Subcutaneous adipose tissue (tissue), 4 donors: Measurements from ENCODE around the gene LUZP1. TPM values are rescaled to one million over a fixed set of nuclear protein-coding genes. Genes with fewer than 3 reads are reported as not detected.

Experiments used
- total RNA-seq, 4 donors: library from RNA; depleted of rRNA; stranded (reverse); fragments of >200 nt; gene quantifications; one replicate each; pipeline ENCODE4 v1.1.0, GENCODE V29; 2016
- TF ChIP-seq, protein P1 (sequence below): fragments of 450-650 bp; IDR thresholded peaks from one replicate; pipeline ENCODE4 v1.5.1; 2016; ENCODE audit warnings: low read depth, mild to moderate bottlenecking, control low read depth, antibody characterized with exemption, moderate library complexity

The LUZP1 gene
- total RNA-seq, 4 donors from 2014 or later: 23.3 to 30.3 (median 24.7) TPM

DNA sequence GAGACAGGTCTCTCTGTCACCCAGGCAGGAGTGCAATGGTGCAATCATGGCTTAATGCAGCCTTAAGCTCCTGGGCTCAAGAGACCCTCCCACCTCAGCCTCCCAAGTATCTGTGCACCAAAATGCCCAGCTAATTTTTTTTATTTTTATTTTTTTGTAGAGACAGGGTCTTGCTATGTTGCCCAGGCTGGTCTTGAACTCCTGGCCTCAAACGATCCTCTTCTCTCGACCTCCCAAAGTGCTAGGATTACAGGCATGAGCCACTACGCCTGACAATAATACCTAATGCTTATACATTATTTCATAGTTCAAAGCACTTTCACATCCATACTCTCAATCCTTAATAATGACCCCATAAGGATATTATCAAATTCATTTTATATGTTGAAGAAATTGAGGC is 48.3 kb downstream of the LUZP1 start:
- TF ChIP-seq, protein P1, sequence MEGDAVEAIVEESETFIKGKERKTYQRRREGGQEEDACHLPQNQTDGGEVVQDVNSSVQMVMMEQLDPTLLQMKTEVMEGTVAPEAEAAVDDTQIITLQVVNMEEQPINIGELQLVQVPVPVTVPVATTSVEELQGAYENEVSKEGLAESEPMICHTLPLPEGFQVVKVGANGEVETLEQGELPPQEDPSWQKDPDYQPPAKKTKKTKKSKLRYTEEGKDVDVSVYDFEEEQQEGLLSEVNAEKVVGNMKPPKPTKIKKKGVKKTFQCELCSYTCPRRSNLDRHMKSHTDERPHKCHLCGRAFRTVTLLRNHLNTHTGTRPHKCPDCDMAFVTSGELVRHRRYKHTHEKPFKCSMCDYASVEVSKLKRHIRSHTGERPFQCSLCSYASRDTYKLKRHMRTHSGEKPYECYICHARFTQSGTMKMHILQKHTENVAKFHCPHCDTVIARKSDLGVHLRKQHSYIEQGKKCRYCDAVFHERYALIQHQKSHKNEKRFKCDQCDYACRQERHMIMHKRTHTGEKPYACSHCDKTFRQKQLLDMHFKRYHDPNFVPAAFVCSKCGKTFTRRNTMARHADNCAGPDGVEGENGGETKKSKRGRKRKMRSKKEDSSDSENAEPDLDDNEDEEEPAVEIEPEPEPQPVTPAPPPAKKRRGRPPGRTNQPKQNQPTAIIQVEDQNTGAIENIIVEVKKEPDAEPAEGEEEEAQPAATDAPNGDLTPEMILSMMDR: no peak

DNA sequence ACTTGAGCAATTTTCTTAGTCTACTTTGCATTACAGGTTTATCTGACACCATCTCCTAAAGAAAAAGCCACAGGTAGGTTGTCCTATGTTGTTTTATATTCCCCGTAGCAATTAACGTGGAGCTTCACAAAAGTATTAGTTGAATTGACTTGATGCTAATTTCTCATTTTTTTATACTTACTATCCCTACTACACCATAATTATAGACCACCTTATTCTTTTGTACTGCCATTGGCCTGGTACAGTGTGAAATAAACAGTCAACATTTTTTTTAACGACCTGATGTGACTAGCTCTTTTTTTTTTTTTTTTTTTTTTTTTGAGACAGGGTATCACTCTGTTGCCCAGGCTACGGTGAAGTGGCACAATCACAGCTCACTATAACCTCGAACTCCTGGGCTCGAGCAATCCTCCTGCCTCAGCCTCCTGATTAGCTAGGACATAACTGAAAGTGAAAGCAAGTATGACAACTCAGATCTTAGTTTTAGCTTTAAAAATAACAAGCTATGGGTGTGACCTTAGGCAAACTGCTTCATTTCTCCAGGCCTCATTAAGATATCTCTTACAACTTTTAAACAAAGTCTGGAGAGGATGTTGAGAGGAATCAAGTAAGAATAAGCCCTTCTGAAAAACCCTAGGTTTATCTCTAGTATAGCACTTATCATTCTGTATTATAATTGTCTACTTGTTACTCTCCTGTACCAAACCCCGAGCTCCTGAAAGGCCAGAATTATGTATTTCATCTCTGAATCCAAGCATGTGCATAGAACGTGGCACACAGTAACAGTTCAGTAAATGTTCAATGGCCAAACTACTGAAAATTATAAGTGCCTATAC is 49.5 kb downstream of the LUZP1 start:
- TF ChIP-seq, protein P1: no peak

DNA sequence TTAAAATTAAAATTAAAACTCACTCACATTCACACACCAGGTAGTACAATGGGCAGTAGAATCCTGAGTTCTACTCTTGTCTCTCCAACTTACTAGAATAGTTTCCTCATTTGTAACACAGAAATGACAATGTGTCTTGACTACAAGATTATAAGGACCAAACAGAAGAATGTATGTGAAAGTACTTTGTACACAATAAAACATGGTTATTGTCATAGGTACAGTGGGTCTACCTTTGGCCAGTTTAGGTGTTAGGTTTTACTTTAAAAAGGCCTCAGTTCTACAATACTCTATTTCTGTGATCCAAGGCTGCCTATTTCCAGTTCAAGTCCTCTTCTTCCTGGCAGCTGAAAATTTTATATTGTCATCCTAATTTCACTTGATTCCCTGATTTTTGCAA is 50.2 kb downstream of the LUZP1 start:
- TF ChIP-seq, protein P1: no peak

DNA sequence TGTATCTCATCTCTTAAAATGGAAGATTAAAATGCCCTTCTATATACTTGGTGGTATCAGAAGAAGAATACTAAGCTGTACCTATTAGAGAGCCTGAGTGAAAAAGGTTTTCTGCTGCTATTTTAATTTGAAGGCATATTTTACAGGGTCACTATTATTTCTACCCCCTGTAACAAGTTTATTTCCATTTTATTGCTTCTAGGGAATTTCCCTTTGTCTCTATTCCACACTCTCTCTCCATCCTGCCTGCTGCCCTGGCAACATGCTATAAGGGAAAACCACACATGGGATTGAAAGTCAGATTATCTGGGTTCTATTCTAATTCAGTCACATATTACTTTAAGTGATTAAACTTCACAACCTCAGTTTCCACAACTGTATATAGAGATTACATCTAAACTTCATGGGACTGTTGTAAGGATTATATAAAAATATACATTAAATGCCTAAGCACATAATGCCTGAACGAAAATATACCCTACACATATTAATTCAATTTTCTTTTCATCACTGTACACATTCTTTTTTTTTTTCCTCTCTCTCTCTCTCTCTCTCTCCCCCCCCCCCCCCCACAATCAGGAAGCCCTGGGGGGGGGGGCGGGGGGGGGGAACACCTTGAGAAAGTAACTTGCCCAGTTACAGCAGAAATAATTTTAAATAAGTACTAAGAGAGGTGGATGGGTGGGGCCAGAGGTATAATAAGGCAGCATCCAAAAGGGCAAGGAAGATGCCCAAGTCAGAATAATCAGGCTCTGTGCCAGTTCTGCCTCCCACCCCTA is 51.5 kb downstream of the LUZP1 start:
- TF ChIP-seq, protein P1: no peak

DNA sequence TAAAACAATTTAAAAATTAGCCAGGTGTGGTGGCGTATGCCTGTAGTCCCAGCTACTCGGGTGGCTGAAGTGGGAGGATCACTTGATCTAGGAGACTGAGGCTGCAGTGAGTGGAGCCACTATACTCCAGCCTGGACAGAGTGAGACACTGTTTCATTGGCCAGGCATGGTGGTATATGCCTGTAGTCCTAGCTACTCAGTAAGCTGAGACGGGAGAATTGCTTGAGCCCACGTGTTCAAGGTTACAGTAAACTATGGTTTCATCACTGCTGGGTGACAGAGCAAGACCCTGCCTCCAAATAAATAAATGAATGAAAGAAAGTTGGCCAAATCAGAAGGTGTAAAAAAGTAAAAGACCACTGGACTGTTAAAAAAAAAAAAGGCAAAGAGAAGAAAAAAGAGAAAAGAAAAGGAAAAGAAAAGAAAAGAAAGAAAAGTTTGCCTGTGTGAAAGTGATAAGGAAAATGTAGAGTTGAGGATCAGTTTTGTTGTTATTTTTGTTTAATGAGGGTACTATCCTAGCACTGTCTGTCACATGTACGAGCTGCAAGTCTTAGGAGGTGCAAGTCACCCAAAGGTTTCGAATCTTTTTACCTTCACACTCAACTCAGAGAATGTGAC is 52.3 kb downstream of the LUZP1 start:
- TF ChIP-seq, protein P1: no peak

DNA sequence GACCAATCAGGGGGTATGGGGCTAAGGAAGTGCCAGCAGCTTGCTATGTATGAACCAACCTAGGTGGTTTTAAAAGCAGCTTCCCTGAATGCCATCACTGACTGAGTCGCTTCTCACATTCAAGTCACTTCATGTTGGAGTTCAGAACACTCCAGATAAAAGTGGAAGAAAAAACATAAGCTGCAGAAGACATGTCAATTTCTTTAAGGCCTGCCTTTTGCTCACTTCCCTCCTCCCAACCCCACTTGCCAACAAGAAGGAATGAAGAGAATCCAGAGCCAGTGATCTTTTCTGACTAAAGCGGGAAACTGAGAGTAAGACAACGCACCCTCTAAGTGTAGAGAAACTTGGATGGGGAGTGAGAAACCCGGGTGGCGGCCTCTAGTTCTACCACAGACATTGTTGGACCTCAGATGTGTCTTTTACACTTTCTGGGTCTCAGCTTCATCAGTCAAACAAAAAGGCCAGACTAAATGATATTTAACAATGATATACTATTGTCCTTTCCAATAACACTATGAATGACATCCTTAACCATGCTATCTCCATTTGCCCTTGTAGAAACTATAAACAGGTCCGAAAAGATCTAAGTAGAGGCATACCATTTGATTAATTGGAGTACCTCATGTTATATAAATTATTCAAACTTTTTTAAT is 54.1 kb downstream of the LUZP1 start:
- TF ChIP-seq, protein P1: no peak
